Vagina (tissue), 2 donors: Measurements from ENCODE around the gene CDK6. TPM values are rescaled to one million over a fixed set of nuclear protein-coding genes. Genes with fewer than 3 reads are reported as not detected.

ENCODE experiments used
- DNase-seq, 2 donors: peaks; one replicate each; pipeline ENCODE4 v3.0.0-alpha.2; 2017; ENCODE audit errors: extremely low spot score in 2 of 2
- H3K27ac ChIP-seq: fragments of 200-600 bp; sonication (generic); one replicate; pipeline ENCODE4 v1.5.1; 2019
- H3K27me3 ChIP-seq: fragments of 200-600 bp; sonication (generic); one replicate; pipeline ENCODE4 v1.5.1; 2019
- H3K36me3 ChIP-seq, 2 donors: fragments of 200-600 bp; sonication (generic); one replicate each; pipeline ENCODE4 v1.5.1; 2017 to 2019
- H3K4me1 ChIP-seq: fragments of 200-600 bp; sonication (generic); one replicate; pipeline ENCODE4 v1.5.1; 2019
- H3K4me3 ChIP-seq, 2 donors: fragments of 200-600 bp; sonication (generic); 1 replicate in 1 of 2; 2 replicates in 1 of 2; pipeline ENCODE4 v1.5.1; 2016 to 2019
- H3K9me3 ChIP-seq: fragments of 200-600 bp; sonication (generic); one replicate; pipeline ENCODE4 v1.5.1; 2019
- POLR2A ChIP-seq, 2 donors: fragments of 450-650 bp; IDR thresholded peaks; one replicate each; pipeline ENCODE4 v1.6.1; 2017; ENCODE audit warnings: antibody characterized with exemption in 2 of 2, mild to moderate bottlenecking in 2 of 2, moderate library complexity in 2 of 2
- POLR2AphosphoS5 ChIP-seq, 2 donors: sonication (generic); formaldehyde crosslinking; IDR thresholded peaks; one replicate each; pipeline ENCODE4 v1.9.0; 2017; ENCODE audit warnings: antibody characterized with exemption in 2 of 2, mild to moderate bottlenecking in 2 of 2, low read depth in 1 of 2; ENCODE audit not compliant: insufficient read depth in 1 of 2
- intact Hi-C: fragments of 100-400 bp; cut with DNase I; formaldehyde crosslinking; loops from one replicate; pipeline ENCODE4 v1.15.1; 2023
- total RNA-seq: library from RNA; depleted of rRNA; stranded (reverse); fragments of >200 nt; gene quantifications from one replicate; pipeline ENCODE4 v1.2.3, GENCODE V29; 2016
- TF ChIP-seq, protein P1 (sequence below), 3 experiments: fragments of 450-650 bp in 2 of 3; fragments of 200-600 bp in 1 of 3; sonication (generic) in 1 of 3; IDR thresholded peaks; one replicate each; pipeline ENCODE4 v1.5.1; 2017 to 2019; ENCODE audit warnings: antibody characterized with exemption in 3 of 3, mild to moderate bottlenecking in 2 of 3, moderate library complexity in 2 of 3

Gene CDK6
- total RNA-seq, 1 donor from 2014 or later, result 20.6 TPM

DNA sequence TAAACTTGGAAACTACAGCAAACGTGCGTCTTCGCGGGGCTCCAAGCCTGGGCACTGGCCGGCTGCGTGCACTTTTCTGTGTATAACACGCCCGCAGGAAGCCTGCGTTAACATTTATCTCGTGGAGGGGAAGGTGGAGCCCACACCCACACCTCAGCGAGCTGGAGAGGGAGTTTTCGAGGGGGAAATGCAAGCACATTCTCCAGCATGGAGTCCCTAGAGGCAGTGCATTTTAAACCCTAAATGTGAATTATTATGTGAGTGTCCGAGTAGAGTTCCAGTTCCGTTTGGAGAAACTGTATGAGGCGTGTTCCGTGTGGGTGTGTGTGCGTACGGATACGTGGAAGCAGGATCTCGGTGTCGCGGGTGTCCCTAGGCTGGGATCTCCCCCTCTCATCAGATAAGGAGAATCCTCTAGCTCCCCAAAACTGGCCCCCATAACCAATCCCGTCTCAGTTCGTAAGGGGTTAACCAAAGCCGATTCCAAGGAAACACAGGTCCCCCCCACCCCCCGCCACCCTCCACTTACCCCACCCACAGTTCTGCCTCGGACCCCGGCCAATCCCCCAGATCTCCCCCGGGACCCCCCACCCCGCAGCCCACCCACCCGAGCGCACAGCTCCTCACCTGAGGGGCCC is 403 bp downstream of the CDK6 start:
- peak overlapping the region; percentile 57 to 89 for H3K4me3 ChIP-seq
- TF ChIP-seq POLR2AphosphoS5 (IDR thresholded peaks at IDR 0.05; ENCODE audit: insufficient read depth in 1 of 2, low read depth in 1 of 2), result peak in 1 of 2 donors; percentile 7
- TF ChIP-seq, protein P1, sequence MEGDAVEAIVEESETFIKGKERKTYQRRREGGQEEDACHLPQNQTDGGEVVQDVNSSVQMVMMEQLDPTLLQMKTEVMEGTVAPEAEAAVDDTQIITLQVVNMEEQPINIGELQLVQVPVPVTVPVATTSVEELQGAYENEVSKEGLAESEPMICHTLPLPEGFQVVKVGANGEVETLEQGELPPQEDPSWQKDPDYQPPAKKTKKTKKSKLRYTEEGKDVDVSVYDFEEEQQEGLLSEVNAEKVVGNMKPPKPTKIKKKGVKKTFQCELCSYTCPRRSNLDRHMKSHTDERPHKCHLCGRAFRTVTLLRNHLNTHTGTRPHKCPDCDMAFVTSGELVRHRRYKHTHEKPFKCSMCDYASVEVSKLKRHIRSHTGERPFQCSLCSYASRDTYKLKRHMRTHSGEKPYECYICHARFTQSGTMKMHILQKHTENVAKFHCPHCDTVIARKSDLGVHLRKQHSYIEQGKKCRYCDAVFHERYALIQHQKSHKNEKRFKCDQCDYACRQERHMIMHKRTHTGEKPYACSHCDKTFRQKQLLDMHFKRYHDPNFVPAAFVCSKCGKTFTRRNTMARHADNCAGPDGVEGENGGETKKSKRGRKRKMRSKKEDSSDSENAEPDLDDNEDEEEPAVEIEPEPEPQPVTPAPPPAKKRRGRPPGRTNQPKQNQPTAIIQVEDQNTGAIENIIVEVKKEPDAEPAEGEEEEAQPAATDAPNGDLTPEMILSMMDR (IDR thresholded peaks at IDR 0.05), result no peak
- no peaks in the 10 kb centered on the region for H3K27me3 ChIP-seq
- H3K9me3 ChIP-seq, result no peaks in the 10 kb centered on the region
- H3K4me1 ChIP-seq, result peaks cover 18% of the 10 kb centered on the region
- no peak for DNase-seq
- no peaks in the 10 kb centered on the region for H3K36me3 ChIP-seq
- peak overlapping the region; percentile 84 for H3K27ac ChIP-seq
- intact Hi-C loops, result loop anchor here (5.0 to 10.0 kb wide), 2 partner anchors 121 to 219 kb away; no protein-coding TSS in a partner anchor

DNA sequence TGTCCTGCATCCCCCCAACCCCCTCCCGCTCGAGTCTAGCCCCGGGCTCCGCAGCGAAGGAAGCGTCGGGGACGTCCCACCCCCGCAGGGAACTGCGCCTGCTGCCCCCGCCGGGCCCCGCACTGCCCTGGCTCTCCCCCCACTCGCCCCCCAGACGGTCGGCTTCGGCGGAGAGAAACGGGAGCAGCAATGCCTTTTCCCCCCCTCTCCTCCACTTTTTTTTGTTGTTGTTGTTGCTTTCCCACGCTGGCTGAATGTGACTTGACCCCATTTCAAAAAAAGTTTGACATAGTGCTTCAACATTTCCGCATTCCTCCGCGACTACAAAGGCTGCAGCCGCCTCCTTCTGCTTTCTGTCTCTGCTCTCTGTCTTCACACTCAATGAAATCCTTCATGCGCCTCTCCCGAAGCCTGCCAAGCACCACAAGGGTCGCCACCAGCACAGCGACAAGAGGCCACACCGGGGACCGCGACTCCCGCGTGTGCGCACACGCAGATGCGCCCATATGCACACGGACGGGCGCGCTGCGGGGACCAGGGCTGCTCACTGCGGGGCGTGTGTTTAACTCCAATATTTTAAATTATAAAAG is 1.0 kb downstream of the CDK6 start:
- Histone ChIP-seq H3K27me3 (no peaks in the 10 kb centered on the region), H3K4me3 (peak overlapping the region; percentile 57 to 89), H3K36me3 (no peaks in the 10 kb centered on the region), H3K9me3 (no peaks in the 10 kb centered on the region), H3K27ac (peak overlapping the region; percentile 84), H3K4me1 (peaks cover 24% of the 10 kb centered on the region)
- no peak for TF ChIP-seq POLR2A (IDR thresholded peaks at IDR 0.05)
- TF ChIP-seq, protein P1 (IDR thresholded peaks at IDR 0.05), result no peak
- peak in 1 of 2 donors; percentile 56 for TF ChIP-seq POLR2AphosphoS5 (IDR thresholded peaks at IDR 0.05; ENCODE audit: insufficient read depth in 1 of 2, low read depth in 1 of 2)
- intact Hi-C loops, result loop anchor here (5.0 to 10.0 kb wide), 2 partner anchors 121 to 218 kb away; no protein-coding TSS in a partner anchor
- DNase-seq, result no peak

- Histone ChIP-seq H3K9me3 (no peaks in the 10 kb centered on the region), H3K27me3 (no peaks in the 10 kb centered on the region), H3K4me1 (peaks cover 31% of the 10 kb centered on the region), H3K4me3 (peak overlapping the region; percentile 57 to 89), H3K27ac (peak overlapping the region; percentile 84), H3K36me3 (no peaks in the 10 kb centered on the region)
- no peak for TF ChIP-seq POLR2A (IDR thresholded peaks at IDR 0.05)
- TF ChIP-seq, protein P1 (IDR thresholded peaks at IDR 0.05), result no peak
- TF ChIP-seq POLR2AphosphoS5 (IDR thresholded peaks at IDR 0.05; ENCODE audit: insufficient read depth in 1 of 2, low read depth in 1 of 2), result no peak
- intact Hi-C loops, result loop anchor here (5.0 to 10.0 kb wide), 2 partner anchors 120 to 217 kb away; no protein-coding TSS in a partner anchor
- DNase-seq, result no peak
These were observed 1.7 kb downstream of the CDK6 start for GRCh38 chr7:92834507-92835260.

GRCh38 chr7:92833766-92834506 is 2.4 kb downstream of the CDK6 start:
- Histone ChIP-seq H3K9me3 (no peaks in the 10 kb centered on the region), H3K4me1 (peaks cover 35% of the 10 kb centered on the region), H3K27ac (peak overlapping the region; percentile 84), H3K36me3 (no peaks in the 10 kb centered on the region), H3K27me3 (no peaks in the 10 kb centered on the region), H3K4me3 (peak overlapping the region; percentile 57 to 89)
- TF ChIP-seq POLR2A (IDR thresholded peaks at IDR 0.05), result peak in 1 of 2 donors; percentile 63
- TF ChIP-seq, protein P1 (IDR thresholded peaks at IDR 0.05), result peak in 1 of 3 experiments; percentile 10
- TF ChIP-seq POLR2AphosphoS5 (IDR thresholded peaks at IDR 0.05; ENCODE audit: insufficient read depth in 1 of 2, low read depth in 1 of 2), result peak; percentile 68 to 88
- peak in 1 of 2 donors; percentile 88 for DNase-seq
- intact Hi-C loops, result loop anchor here (10.0 kb wide), 1 partner anchor 119 kb away; no protein-coding TSS in a partner anchor
